ENCODE measurements around the gene PAPPA2.
"Not testable (repeated sequence)": the region's sequence is repeated elsewhere in the genome, so short reads cannot be mapped to it uniquely, and the experiment has no call there.

The PAPPA2 gene, protein sequence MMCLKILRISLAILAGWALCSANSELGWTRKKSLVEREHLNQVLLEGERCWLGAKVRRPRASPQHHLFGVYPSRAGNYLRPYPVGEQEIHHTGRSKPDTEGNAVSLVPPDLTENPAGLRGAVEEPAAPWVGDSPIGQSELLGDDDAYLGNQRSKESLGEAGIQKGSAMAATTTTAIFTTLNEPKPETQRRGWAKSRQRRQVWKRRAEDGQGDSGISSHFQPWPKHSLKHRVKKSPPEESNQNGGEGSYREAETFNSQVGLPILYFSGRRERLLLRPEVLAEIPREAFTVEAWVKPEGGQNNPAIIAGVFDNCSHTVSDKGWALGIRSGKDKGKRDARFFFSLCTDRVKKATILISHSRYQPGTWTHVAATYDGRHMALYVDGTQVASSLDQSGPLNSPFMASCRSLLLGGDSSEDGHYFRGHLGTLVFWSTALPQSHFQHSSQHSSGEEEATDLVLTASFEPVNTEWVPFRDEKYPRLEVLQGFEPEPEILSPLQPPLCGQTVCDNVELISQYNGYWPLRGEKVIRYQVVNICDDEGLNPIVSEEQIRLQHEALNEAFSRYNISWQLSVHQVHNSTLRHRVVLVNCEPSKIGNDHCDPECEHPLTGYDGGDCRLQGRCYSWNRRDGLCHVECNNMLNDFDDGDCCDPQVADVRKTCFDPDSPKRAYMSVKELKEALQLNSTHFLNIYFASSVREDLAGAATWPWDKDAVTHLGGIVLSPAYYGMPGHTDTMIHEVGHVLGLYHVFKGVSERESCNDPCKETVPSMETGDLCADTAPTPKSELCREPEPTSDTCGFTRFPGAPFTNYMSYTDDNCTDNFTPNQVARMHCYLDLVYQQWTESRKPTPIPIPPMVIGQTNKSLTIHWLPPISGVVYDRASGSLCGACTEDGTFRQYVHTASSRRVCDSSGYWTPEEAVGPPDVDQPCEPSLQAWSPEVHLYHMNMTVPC (N-terminal part only)

DNA sequence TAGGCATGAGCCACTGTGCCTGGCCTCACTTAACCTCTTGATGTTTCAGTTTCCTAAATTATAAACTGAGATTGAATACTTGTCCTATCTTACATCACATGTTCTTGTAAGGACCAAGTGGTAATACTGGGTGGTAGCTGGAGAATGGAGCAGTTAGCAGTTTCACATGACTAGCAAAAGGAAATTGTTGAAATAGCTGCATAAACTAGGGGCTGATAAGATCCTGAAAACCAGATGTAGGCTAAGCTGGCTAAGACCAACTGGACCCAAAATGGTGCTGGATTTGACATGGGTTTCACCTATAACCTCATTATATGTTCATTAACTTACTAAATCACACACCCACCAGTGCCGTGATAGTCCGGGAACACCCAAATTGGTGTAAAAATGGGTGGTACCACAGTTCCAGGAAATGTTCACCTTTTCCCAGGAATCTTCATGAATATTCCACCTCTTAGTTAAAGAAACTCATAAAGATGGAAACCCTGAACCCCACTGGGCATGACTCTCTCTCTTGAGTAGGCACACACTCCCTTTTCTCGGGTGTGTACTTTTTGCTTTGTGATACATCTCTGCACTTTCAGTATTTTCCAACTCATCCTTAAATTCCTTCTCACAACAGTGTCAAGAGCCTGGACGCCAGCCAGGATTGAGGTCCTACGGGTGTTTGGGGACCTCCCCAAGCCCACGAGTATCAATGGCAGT, at the start of gene PAPPA2:
Gene PAPPA2 (plus strand): TSS at position 502 of the 705 bp plus-strand sequence. CDS start 93,148 bp downstream, outside the sequence.
- DNase-seq = no peak

DNA sequence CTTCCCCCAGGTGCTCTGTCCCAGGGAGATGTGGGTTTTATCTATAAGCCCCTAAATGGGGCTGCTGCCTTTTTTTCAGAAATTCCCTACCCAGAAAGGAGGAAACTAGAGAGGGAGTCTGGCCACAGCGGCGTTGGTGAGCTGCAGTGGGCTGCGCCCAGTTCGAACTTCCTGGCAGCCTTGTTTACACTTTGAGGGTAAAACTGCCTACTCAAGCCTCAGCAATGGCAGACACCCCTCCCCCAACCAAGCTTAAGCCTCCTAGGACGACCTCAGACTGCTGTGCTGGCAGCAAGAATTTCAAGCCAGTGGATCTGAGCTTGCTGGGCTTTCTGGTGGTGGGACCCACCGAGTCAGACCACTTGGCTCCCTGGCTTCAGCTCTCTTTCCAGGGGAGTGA, 46.2 kb upstream of the PAPPA2 start:
- no peak for DNase-seq

DNA sequence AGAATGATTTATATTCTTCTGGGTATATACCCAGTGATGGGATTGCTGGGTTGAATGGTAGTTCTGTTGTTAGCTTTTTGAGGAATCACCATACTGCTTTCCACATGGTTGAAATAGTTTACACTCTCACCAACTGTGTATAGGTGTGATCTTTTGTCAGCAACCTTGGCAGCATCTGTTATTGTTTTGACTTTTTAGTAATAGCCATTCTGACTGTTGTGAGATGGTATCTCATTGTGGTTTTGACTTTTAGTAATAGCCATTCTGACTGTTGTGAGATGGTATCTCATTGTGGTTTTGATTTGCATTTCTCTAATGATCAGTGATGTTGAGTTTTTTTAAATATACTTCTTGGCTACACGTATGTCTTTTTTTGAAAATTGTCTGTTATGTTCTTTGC, 43.4 kb upstream of the PAPPA2 start:
- DNase-seq = not testable (repeated sequence)

DNA sequence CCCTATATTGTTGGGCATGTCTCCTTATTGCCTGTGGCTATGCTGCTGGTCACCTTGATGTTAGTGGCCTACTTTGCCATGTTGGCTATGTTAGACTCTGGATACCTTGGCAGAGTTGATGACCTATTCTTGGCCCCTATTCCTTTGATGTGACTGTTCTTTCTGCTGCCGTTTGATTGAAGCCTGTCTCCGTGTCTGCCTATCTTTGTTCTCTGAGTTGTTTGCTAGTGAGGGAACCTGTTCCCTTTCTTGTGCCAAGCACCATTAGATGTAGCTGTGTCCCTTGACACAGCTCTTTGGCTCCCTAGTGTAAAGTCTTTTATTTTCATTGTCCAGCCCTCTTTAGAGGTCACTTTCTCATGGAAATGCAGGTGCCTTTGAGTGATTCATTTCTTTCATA, 28.7 kb upstream of the PAPPA2 start:
- DNase-seq = no peak

DNA sequence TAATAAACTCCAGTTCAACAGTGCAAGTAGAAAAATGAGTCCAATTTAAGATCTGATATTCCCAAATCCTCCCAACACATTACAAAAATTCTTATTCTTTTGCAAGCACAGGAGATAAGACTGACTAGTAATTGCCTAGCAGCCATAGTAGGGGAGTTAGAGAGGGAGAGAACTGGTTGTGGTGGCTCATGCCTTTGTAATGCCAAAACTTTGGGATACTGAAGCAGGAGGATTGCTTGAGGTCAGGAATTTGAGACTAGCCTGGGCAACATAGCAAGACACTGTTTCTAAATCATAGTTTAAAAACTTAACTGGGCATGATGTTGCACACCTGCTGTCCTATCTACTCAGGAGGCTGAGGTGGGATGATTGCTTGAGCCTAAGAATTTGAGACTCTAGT, 26.7 kb upstream of the PAPPA2 start:
- DNase-seq = no peak

DNA sequence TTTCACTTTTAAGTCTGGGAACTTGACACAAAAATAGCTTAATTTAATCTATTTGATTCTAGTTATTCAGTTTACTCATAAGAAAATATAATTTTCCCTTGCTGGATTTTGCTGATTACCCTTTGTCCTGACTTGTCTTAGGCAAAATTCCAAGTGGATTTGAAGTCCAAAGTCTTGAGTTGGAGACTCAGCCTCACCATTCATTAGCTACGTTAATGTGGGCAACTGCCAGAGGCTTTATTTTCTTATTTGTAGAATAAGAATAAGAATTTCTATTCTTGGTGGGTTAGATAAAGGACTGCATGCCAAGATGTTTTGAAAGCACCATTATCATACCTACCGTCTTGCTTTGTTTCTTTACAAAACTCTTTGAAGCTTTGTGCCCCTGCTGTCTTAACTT, 22.8 kb upstream of the PAPPA2 start:
- DNase-seq = no peak

DNA sequence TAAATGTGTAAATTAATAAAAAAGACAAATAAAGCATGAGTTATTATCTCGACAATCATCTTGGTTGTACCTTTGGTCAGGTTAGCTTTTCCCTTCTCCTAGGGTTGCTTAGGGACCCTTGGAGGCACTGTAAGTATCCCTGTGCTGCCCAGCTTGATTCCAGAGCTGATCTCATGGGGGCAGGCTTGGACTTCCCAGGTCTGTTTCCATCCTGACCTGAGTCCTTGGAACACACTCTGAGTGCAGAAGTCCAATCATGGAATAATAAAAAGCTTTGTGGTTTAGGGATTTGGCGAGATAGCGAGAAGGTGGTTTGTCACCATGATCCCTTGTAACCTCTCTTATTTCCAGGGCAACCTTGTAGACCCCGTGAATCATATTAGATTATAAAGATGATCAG, 18.7 kb upstream of the PAPPA2 start:
- DNase-seq = no peak

DNA sequence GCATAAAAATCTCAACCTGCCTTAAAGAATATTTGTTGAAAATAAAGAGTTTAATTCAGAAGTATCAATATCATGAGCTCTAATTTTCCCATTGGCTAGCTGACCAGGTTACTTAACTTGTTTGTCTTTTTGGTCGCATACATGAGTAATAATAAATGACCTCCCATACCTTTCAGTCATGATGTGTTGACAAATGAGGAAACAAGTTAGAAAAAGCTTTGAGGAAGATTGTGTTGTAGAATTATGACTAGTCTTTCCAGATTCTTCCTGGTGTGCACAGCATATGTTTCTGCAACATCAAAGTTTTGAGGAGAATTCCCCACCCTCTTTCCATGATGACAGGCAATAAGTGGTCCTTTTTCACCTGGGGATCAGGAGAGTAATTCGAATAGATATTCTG, 17.6 kb upstream of the PAPPA2 start:
- DNase-seq = no peak

DNA sequence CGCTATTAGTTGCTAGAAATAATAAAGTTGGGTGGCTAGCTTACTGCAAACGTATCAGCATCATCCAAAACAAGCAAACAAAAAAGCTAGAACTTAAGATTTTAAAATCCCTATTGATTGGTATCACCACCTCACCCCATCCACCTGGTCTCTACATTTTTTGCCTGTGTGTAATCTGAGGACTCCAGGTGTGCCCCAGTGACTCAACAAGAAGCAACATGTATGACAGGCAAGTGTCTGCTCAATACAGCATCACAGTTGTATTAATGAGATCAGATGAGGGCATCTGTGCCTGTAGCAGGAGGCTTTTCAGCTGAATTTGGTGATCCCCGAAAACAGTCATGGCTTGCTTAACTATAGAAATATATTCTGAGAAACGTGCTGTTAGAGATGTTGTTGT, 14.6 kb upstream of the PAPPA2 start:
- DNase-seq = no peak

DNA sequence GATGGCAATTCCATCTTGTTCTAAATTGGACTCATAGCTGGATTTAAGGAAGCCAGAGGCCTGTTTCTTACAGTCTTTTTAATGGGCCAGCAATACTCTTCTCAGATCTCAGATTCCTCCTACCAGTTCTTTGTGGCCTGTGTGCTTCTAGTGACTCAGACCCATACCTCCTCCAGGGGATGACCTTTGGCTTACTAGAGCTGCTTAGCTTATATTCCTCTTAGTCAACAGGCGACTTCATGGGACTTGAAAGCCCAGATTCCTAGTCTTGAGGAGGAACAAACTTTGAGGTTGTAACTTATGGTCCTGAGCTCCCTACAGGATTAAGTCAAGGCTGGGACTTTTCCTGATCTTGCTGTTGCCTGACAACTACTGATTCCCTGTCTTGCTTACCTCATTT, 12.4 kb upstream of the PAPPA2 start:
- DNase-seq = no peak

DNA sequence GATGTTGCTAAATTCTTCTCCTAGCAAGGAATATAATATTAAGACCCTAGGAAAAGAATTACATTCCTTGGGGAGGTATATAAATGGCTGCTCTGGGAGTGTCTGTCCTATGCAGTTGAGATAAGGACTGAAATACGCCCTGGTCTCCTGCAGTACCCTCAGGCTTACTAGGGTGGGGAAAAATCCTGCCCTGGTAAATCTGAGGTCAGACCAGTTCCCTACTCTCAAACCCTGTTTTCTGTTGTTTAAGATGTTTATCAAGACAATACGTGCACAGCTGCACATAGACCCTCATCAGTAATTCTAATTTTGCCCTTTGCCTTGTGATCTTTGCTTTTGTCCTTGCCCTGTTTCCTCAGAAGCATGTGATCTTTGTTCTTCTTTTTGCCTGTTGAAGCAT, 11.2 kb upstream of the PAPPA2 start:
- DNase-seq = not testable (repeated sequence)

DNA sequence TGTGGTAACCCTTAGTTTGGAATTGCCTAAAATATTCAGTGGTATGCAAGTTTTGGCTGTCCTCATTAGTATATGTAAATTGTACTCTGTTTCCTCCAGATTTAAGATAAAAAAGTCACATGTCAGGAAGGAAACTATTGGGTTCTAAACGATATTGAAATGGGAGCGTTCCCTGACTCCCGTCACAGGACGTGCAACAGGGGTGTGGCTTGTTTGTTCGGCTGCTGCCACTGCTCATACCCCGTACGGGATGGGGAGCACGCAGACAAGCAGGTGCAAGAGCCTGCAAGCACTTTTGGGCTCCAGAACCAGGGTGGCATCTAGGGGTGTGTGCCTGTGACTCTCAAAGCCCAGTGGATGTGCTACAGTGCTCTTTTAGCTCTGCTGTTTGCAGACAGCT, 6.2 kb upstream of the PAPPA2 start:
- DNase-seq = no peak

DNA sequence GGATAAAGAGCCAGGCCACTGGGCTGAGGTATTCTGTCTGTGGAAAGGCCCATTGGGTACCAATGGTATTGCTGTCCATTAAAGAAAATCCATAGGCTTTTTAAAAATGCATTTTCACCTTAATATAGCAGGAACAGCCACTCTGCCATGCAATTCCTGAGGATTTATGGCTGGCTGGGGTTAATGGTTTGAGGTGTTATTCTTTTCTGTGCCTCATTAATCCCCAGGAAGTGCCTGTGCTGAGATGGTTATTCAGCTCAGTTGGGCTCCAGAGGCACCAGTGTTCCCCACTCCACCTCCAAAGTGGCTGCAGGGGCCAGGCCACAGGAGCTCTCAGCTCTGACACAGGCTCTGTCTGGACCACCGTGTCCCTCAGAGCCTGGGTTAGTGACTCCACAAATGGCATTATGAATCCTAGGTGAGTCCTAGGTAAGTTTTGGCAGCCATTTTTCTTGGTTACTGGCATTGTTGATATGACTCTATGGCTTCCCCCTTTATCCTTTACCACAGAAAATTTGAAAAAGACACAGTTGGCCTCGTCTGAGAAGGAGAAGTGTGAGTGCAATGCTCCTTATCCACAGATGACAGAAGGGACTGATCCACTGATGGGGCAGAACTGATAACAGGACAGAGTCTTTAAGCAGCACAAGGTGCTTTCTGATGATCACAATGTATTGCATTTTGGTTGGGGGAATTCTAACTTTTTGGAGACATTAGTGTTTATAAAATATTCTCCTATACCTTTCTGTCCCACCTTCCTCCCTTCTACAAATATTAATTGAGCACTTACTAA, 2.2 kb upstream of the PAPPA2 start:
- no peak for DNase-seq

DNA sequence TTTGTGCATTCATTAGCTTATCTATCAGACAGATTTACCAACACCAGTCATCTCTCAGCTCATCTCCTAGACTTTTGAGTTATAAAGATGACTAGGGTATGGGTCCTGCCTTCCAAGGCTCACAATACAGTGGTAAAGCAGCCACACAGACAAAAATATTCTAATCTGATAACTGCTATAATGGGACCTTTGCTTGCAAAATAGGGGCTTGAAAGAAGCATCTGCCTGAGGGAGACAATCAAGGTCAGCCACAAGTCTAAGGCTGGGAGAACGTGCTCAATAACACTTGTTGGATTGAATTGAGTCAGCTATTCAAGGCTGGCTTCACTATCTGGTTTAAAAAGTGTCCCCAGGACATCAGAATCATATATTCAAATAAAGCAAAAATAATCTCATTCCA, 1.4 kb upstream of the PAPPA2 start:
- no peak for DNase-seq

DNA sequence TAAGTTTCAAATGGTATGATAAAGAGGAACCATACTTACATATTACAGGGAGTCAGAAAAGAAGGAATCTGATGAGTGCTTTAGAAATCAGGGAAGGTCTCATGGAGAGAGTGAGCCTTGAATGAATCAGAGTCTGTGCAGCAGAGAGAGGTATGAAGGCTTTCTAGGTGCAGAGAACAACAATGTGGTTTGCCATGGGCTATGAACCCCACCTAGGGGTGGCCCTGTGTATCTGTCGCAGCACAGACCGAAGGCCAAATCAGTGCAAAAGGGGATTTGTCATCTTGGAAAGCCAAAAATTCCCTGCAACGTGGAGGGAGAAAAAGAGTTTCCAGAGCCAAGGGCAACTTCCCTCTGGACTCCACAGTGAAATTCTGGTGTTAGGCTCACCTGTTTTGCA, 3.5 kb downstream of the PAPPA2 start:
- no peak for DNase-seq

DNA sequence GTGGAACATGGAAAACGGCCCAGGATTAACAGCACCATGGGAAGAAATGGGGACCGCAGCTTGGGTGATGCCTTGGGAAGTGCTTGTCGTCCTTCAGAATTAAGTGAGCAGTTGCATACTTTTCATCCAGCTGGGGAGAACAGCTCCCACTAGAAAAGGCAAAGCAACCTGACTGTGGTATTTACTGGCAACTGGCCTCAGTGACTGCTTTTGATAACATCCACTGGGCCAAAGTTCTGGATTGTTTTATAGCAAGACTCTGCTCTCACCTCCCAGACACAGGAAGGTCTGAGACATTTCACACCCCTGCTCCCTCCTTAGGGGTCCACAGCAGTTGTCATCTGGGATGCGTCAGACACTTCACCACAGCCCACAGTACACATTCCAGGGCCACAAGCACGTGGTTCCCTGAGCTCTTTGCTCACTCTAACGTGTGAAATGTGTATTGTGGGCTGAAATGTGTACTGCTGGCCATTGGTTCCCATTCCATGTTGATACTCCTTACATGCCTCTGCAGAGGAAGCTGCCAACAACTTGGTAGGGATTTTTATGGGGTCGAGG, 6.6 kb downstream of the PAPPA2 start:
- no peak for DNase-seq

DNA sequence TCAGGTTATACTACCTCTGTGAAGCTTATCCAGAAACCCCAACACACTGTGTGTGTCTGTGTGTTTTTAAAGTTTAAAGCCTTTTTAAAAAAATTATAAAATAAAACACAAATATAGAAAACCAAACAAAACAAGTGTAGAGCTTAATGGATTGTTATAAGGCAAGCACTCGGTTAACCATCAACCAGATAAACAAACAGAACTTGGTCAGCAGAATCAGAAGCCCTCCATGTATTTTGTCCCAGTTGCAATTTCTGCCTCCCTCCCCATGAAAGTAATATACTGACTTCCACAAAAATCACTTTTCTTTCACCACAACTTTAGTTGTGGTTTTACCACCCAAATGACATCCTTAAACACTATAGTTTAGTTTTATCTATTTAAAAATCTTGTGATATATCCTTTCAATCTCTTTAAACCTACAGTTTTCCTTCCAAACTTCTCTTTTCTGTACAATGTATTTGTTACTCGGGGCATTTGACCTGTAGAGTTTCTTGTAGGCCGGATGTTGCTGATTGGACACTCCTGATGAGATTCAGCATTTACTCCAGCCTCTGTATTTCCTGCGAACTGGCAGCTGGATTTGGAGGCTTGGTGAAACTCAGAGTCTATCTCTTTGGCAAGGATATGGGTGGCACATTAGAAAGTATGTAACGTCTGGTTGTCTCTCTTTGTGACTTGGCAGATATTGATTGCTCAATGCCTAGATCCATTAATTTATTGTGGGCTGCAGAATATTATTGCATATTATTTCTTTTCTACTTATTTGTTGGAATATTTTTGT, 8.6 kb downstream of the PAPPA2 start:
- no peak for DNase-seq

DNA sequence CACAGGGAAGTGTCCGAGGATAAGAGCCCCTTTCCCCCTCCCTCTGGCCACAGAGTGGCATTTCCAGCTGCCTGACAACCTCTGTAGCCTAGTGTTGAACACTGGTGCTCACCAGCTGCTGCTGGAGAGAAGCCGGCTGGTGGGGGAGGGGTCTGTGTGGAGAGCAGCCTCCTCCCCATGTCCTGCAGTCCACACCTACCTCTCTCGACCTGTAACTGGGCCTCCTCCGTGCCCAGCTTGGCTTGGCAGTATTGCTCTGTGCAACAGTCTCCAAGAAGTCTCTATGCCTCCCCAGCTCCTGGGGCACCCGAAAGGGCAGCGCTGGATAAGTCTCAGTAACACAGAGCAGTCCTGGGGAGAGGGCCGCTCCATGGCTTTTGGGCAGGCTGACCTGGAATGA, 17.0 kb downstream of the PAPPA2 start:
- DNase-seq = no peak

DNA sequence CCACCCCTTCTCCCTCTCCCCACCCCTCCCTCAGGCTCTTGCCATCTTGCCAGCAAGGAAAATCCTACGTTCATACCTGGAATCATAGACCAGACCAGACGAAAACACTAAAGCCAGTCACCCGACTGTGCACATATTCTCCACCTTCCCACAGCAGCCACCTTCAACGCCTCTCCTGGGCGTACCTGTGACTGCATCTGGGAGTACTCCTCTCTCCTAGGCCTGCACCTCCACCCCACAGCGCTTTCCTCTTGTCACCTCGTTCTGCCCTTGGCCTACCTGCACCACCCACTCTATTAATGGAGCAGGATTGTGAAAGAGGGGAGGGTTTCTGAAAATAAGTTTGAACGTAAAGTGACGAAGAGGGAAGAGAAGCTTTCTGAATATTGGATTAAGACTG, 17.8 kb downstream of the PAPPA2 start:
- DNase-seq = no peak

DNA sequence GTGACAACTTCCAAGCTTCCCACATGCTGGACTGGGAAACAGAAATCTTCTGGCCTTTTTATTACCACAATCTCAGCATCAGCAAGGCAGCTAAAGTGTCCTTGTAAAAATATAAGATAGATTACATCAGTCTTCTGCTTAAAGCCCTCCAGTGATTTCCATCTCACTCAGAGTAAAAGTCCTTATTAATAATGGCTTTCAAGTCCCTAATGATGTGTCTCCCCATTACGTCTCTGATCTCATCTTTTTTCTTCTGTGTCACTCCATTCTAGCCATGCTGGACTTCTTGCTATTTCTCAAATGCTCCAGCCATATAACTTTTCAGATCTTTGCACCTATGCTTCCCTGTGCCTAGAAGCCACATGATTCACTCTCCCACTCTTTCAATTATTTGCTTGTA, 22.1 kb downstream of the PAPPA2 start:
- DNase-seq = no peak

DNA sequence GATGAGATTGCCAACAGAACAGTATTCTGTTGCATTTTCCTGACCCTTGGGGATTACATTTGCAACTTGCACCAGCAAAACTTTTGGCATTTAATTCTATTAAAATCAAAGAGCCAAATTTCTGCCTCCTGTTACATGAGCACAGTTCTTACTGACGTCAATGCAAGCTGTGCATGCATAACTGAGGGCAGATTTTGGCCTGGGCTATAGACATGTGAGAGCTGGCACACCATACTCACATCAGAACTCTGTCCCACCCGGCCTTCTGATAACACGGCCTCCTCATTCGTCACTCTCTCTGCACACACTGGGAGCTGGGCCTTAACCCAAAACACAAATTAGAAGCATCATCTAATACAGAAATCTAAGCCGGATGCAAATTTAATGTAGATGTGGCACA, 31.5 kb downstream of the PAPPA2 start:
- no peak for DNase-seq

All from activated CD4-positive, alpha-beta T cell treated with anti-CD3 and anti-CD28 coated beads, Interleukin-2, amount 50 U/mL, for 1 hour (primary cell).